Kidney epithelial cell (primary cell): ENCODE measurements around the gene MCM10. TPM values are rescaled to one million over a fixed set of nuclear protein-coding genes. Genes with fewer than 3 reads are reported as not detected.
"Not testable (repeated sequence)": the region's sequence is repeated elsewhere in the genome, so short reads cannot be mapped to it uniquely, and the experiment has no call there.

Experiments
- DNase-seq: peaks from one replicate; pipeline ENCODE4 v3.0.0-alpha.2; 2010; ENCODE audit warnings: low read depth
- H3K27me3 ChIP-seq: 2 replicates; pipeline ENCODE4 v1.6.0; 2011; ENCODE audit warnings: low read length; ENCODE audit not compliant: control insufficient read depth, insufficient read depth
- H3K36me3 ChIP-seq: 2 replicates; pipeline ENCODE4 v1.5.1; 2011; ENCODE audit warnings: low read length; ENCODE audit not compliant: control insufficient read depth, insufficient read depth
- H3K4me3 ChIP-seq: 2 replicates; pipeline ENCODE4 v1.5.1; 2011; ENCODE audit warnings: low read depth, mild to moderate bottlenecking, control low read depth, low read length
- total RNA-seq: library from RNA; depleted of rRNA; stranded (reverse); fragments of >200 nt; gene quantifications from 2 replicates; pipeline ENCODE4 v1.2.3, GENCODE V29; 2015
- TF ChIP-seq, protein P1 (sequence below): IDR thresholded peaks from 2 replicates; pipeline ENCODE4 v1.5.1; 2011; ENCODE audit warnings: mild to moderate bottlenecking, moderate library complexity, low read length, control low read depth, inconsistent platforms; ENCODE audit not compliant: insufficient read depth, poor library complexity, severe bottlenecking

MCM10 gene
- total RNA-seq, 1 donor from 2014 or later: 2.4 TPM

DNA sequence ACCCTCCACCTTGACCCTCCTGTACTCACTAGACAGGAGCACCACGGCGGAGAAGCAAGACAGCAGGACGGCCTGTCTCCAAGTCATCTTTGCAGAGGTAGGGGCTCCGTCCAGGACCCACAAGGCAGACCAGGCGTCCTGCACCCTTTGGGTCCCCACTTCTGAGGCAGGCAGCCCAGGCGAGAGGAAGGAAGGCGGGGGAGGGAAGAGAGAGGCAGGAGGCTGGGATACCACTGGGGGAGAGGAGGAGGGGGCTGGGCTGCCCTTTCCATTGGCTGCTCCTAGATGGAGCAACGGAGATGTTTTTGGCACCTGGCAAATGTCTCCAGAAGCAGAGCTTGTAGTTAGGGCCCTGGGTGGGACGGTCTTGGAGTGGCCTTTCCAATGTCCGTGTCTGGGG, 72.8 kb downstream of the MCM10 start, which contains the start of gene UCMA:
UCMA (minus strand) TSS at position 203 of the 400 bp plus-strand sequence; CDS start at position 87, 116 bp downstream.
- TF ChIP-seq, protein P1, sequence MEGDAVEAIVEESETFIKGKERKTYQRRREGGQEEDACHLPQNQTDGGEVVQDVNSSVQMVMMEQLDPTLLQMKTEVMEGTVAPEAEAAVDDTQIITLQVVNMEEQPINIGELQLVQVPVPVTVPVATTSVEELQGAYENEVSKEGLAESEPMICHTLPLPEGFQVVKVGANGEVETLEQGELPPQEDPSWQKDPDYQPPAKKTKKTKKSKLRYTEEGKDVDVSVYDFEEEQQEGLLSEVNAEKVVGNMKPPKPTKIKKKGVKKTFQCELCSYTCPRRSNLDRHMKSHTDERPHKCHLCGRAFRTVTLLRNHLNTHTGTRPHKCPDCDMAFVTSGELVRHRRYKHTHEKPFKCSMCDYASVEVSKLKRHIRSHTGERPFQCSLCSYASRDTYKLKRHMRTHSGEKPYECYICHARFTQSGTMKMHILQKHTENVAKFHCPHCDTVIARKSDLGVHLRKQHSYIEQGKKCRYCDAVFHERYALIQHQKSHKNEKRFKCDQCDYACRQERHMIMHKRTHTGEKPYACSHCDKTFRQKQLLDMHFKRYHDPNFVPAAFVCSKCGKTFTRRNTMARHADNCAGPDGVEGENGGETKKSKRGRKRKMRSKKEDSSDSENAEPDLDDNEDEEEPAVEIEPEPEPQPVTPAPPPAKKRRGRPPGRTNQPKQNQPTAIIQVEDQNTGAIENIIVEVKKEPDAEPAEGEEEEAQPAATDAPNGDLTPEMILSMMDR: no peak
- Histone ChIP-seq H3K27me3 (no peaks in the 10 kb centered on the region), H3K4me3 (no peak within 1 kb of the TSS), H3K36me3 (no peaks in the 10 kb centered on the region)
- DNase-seq: no peak

DNA sequence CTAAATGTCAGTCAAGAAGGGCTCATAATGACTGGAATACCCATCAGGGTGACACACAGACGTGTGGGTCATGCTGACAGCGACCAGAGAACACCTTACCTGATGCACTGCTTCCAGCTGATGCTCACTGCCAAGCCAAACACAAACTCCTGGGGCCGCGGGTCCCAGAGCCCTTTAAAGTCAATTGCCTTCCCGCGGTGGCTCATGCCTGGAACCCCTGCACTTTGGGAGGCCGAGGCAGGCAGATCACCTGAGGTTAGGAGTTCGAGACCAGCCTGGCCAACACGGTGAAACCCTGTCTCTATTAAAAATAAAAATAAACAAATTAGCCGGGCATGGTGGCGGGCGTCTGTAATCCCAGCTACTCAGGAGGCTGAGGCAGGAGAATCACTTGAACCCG, 73.4 kb downstream of the MCM10 start:
- H3K4me3 ChIP-seq, H3K36me3 ChIP-seq, DNase-seq, H3K27me3 ChIP-seq: not testable (repeated sequence)

DNA sequence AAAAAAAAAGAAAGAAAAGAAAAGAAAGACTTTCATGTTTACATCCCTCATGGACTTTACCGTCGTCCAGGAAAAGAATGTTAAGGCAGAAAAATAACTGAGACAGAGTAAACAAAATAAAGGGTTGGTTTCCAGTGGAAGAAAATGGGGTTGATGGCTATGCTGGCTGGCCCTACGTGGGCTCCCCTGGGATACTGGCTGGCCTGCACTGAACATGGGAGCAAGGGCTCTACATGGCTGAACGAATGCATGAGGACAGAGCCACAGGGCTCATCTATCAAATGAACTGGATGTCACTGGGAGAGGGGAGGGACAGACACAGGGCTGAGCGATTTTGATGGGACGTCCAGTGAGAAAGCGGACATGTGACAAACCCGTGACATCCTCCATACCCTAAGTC, 75.3 kb downstream of the MCM10 start:
- H3K36me3 ChIP-seq: no peaks in the 10 kb centered on the region
- TF ChIP-seq, protein P1: no peak

DNA sequence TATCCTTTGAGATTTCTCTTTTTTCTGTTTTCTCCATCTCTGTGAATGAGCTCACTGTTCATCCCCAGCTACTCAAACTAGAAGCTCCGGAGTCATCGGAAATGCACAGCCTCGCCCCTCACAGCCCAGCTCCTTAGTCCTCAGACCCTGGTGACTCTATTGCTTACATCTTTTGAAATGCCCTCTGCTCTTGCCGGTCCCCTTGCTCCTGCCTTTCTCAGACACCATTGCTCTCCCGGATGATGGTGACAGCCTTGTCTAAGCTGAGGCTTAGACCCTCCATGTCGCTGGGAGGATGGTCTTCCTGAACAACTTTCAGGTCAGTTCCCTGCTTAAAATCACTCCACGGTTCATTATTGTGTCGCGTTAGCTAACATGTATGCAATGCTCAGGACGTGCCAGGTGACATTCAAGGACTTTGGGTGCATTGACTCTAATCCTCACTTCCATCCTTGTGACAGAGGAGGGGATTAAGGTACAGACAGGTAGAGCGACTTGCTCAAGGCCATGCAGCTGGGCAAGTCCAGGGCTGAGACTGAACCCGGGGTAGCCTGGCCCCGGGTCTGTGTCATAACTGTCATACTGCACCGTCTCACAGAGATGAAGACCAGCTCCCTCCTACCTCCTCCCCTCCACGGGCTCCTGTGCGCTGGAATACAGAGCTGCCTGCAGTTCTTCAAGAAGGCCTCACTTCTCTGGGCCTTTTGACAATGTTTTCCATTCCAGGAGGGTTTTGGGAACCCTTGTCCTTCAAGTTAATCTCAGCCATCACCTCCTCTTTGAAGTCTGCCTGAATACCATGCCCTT, 77.1 kb downstream of the MCM10 start:
- no peak for DNase-seq
- no peaks in the 10 kb centered on the region for H3K27me3 ChIP-seq
- H3K36me3 ChIP-seq: no peaks in the 10 kb centered on the region
- no peak overlapping the region for H3K4me3 ChIP-seq
- TF ChIP-seq, protein P1: no peak

More for the DNA sequence above, 75.3 kb downstream of the MCM10 start:
- Histone ChIP-seq H3K27me3 (no peaks in the 10 kb centered on the region), H3K4me3 (no peak overlapping the region)
- DNase-seq: no peak

DNA sequence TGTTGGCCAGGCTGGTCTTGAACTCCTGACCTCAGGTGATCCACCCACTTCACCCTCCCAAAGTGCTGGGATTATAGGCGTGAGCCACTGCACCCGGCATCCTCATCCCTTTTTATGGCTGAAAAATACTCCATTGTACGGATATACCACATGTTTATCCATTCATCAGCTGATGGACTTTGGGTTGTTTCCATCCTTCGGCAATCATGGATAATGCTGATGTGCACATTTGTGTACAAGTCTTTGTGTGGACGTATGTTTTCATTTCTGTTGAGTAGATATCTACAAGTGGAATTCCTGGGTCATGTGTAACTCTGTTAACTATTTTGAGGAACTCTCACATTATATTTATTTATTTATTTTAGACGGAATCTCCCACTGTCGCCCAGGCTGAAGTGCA, 78.6 kb downstream of the MCM10 start:
- H3K36me3 ChIP-seq: no peaks in the 10 kb centered on the region
- H3K4me3 ChIP-seq: no peak overlapping the region
- DNase-seq: no peak
- peaks cover 2% of the 10 kb centered on the region for H3K27me3 ChIP-seq
- TF ChIP-seq, protein P1: no peak

DNA sequence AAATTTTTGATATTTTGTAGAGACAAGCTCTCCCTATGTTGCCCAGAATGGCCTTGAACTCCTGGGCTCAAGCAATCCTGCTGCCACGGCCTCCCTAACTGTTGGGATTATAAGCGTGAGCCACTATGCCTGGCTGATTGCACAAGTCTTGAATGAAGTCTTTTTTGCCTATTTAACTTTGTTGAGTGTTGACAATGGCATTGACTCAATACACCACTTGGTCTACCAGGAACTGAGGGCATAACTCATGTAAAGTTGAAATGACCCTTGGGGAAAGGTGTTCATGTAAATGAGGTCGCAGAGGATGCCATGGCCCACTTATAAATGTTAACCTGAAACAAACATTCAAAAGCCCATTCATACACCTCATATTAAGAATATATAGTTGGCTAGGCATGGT, 80.3 kb downstream of the MCM10 start:
- Histone ChIP-seq H3K36me3 (no peaks in the 10 kb centered on the region), H3K27me3 (peaks cover 2% of the 10 kb centered on the region), H3K4me3 (no peak overlapping the region)
- TF ChIP-seq, protein P1: no peak
- DNase-seq: no peak

DNA sequence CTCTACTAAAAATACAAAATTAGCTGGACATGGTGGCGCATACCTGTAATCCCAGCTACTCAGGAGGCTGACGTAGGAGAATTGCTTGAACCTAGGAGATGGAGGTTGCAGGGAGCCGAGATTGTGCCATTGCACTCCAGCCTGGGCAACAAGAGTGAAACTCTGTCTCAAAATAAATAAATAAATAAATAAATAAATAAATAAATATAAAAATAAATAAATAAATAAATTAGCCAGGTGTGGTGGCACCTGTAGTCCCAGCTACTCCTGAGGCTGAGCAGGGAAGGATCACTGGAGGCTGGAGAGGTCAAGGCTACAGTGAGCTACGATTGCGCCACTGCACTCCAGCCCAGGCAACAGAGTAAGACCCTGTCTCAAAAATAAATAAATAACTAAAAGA, 80.9 kb downstream of the MCM10 start:
- H3K4me3 ChIP-seq, H3K36me3 ChIP-seq, DNase-seq, H3K27me3 ChIP-seq: not testable (repeated sequence)
